ENCODE measurements around the gene MORN1. TPM values are rescaled to one million over a fixed set of nuclear protein-coding genes. Genes with fewer than 3 reads are reported as not detected.

MORN1 gene
- total and polyA plus RNA-seq, 4 donors, result 5.2 to 23.9 (median 13.9) TPM

GRCh38 chr1:2274231-2274928 lies 117.0 kb downstream of the MORN1 start:
- Histone ChIP-seq H3K27ac (ENCODE audit: low read depth in 1 of 2, low read length in 1 of 2) (peak overlapping the region in 1 of 2 donors; percentile 65), H3K9ac (ENCODE audit: insufficient read depth in 1 of 2, low read length in 2 of 2) (no peak overlapping the region), H3K4me1 (ENCODE audit: control insufficient read depth in 5 of 5, insufficient read depth in 5 of 5, low read length in 5 of 5) (peaks cover 37 to 93% (median 88%) of the 10 kb centered on the region in 5 donors), H3K9me3 (ENCODE audit: control insufficient read depth in 4 of 4, insufficient read depth in 3 of 4, low read length in 3 of 4) (no peaks in the 10 kb centered on the region), H3K36me3 (ENCODE audit: control insufficient read depth in 4 of 4, insufficient read depth in 4 of 4, low read length in 4 of 4) (peaks cover 0 to 6% (median 2%) of the 10 kb centered on the region in 4 donors), H3K4me3 (no peak overlapping the region), H3K27me3 (ENCODE audit: control insufficient read depth in 3 of 3, insufficient read depth in 3 of 3, low read length in 2 of 3) (no peaks in the 10 kb centered on the region)
- TF ChIP-seq CTCF (IDR thresholded peaks at IDR 0.05; ENCODE audit: control extremely low read depth, extremely low read depth), result no peak
- ATAC-seq (ENCODE audit: insufficient read depth, low FRiP score) (no peak), DNase-seq (peak; percentile 52 to 69 (median 62))
- 66 to 80% methylated on average over 24 of the region's 24 CpGs for WGBS, 2 donors

GRCh38 chr1:2273401-2274090 lies 117.8 kb downstream of the MORN1 start:
- ATAC-seq (ENCODE audit: insufficient read depth, low FRiP score) (no peak), DNase-seq (no peak)
- Histone ChIP-seq H3K27ac (ENCODE audit: low read depth in 1 of 2, low read length in 1 of 2) (peak overlapping the region in 1 of 2 donors; percentile 20), H3K4me3 (no peak overlapping the region), H3K27me3 (ENCODE audit: control insufficient read depth in 3 of 3, insufficient read depth in 3 of 3, low read length in 2 of 3) (no peaks in the 10 kb centered on the region), H3K9me3 (ENCODE audit: control insufficient read depth in 4 of 4, insufficient read depth in 3 of 4, low read length in 3 of 4) (no peaks in the 10 kb centered on the region), H3K9ac (ENCODE audit: insufficient read depth in 1 of 2, low read length in 2 of 2) (no peak overlapping the region), H3K4me1 (ENCODE audit: control insufficient read depth in 5 of 5, insufficient read depth in 5 of 5, low read length in 5 of 5) (peaks cover 30 to 87% (median 83%) of the 10 kb centered on the region in 5 donors), H3K36me3 (ENCODE audit: control insufficient read depth in 4 of 4, insufficient read depth in 4 of 4, low read length in 4 of 4) (peaks cover 0 to 6% (median 2%) of the 10 kb centered on the region in 4 donors)
- no peak for TF ChIP-seq CTCF (IDR thresholded peaks at IDR 0.05; ENCODE audit: control extremely low read depth, extremely low read depth)
- WGBS, 2 donors, result 84 to 90% methylated on average over 27 to 29 of the region's 29 CpGs

GRCh38 chr1:2272686-2273400 lies 118.5 kb downstream of the MORN1 start:
- peaks cover 0 to 4% (median 2%) of the 10 kb centered on the region in 4 donors for H3K36me3 ChIP-seq (ENCODE audit: control insufficient read depth in 4 of 4, insufficient read depth in 4 of 4, low read length in 4 of 4)
- no peak overlapping the region for H3K9ac ChIP-seq (ENCODE audit: insufficient read depth in 1 of 2, low read length in 2 of 2)
- WGBS, 2 donors, result 68 to 78% methylated on average over 28 of the region's 28 CpGs
- no peak for TF ChIP-seq CTCF (IDR thresholded peaks at IDR 0.05; ENCODE audit: control extremely low read depth, extremely low read depth)
- DNase-seq, result peak in 1 of 3 donors; percentile 59
- no peaks in the 10 kb centered on the region for H3K27me3 ChIP-seq (ENCODE audit: control insufficient read depth in 3 of 3, insufficient read depth in 3 of 3, low read length in 2 of 3)
- H3K27ac ChIP-seq (ENCODE audit: low read depth in 1 of 2, low read length in 1 of 2), result peak overlapping the region in 1 of 2 donors; percentile 37
- peaks cover 24 to 84% (median 77%) of the 10 kb centered on the region in 5 donors for H3K4me1 ChIP-seq (ENCODE audit: control insufficient read depth in 5 of 5, insufficient read depth in 5 of 5, low read length in 5 of 5)
- ATAC-seq (ENCODE audit: insufficient read depth, low FRiP score), result no peak
- H3K4me3 ChIP-seq, result no peak overlapping the region
- no peaks in the 10 kb centered on the region for H3K9me3 ChIP-seq (ENCODE audit: control insufficient read depth in 4 of 4, insufficient read depth in 3 of 4, low read length in 3 of 4)
